Activated T-helper 9 cell treated with anti-CD3 and anti-CD28 coated beads, Interleukin-2, amount 50 U/mL, for 16 hours (primary cell): ENCODE results near the gene R3HDM1.
"Not testable (repeated sequence)": the region's sequence is repeated elsewhere in the genome, so short reads cannot be mapped to it uniquely, and the experiment has no call there.

ENCODE experiments used
- DNase-seq: peaks from one replicate; pipeline ENCODE4 v3.0.0-alpha.2; 2020; ENCODE audit warnings: low read depth

Gene R3HDM1

GRCh38 chr2:135641156-135642068 is 110.1 kb downstream of the R3HDM1 start:
- no peak for DNase-seq

- no peak for DNase-seq
Measured at GRCh38 chr2:135647836-135648579, 116.7 kb downstream of the R3HDM1 start.

DNA sequence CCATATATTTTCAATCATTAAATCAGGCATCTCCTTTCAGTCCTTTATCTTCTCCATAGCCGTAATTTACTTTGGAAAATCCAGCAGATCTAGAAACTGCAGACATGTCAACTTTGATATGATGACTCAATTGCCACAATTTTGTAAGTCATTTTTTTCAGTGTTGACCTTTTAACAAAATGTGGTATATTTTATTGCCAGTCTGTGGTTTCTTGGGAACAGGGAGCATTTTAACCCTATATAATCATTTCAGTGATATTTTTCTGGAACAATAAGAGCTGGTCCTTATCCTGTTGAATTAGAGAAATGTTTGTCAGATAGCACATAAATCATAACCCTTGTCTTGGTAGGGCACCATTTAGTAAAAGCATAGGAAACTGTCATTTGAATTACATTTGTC is 119.4 kb downstream of the R3HDM1 start:
- DNase-seq: no peak

GRCh38 chr2:135651717-135652116 is 120.4 kb downstream of the R3HDM1 start:
- DNase-seq: no peak

DNA sequence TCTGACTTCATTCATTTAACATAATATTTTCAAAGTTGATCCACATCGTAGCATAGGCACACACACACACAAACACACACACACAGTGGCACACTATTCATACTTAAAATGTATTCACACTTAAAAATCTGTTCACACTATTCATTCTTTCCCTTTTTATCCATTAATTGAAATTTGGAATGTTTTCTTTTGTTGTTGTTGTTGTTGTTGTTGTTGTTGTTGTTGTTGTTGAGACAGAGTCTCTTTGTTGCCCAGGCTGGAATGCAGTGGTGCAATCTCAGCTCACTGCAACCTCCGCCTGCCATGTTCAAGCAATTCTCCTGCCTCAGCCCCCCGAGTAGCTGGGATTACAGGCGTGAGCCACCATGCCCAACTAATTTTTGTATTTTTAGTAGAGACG is 123.0 kb downstream of the R3HDM1 start:
- not testable (repeated sequence) for DNase-seq

GRCh38 chr2:135657806-135658582 is 126.7 kb downstream of the R3HDM1 start:
- no peak for DNase-seq

DNA sequence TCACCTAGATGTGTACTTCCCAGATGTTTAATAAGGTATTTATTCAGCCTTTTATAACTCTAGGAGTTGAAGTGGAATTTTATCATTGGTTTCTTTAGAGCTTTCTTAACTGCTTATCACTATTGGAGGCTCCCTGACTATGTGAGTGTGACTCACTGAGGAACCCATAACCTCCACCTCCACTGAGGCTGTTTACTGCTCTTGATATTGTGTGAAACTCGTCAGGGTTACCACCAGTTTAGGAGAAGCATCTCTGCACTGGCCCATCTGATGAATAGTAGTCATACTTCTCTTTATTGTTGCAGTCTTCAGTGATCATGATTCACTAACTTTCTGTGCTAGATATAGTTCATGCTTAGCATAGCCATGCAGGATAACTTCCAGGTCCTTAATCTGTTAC is 130.8 kb downstream of the R3HDM1 start:
- no peak for DNase-seq

- no peak for DNase-seq
Measured at GRCh38 chr2:135663148-135663700, 131.9 kb downstream of the R3HDM1 start.

- DNase-seq: no peak
Measured at GRCh38 chr2:135664623-135665068, 133.4 kb downstream of the R3HDM1 start.

DNA sequence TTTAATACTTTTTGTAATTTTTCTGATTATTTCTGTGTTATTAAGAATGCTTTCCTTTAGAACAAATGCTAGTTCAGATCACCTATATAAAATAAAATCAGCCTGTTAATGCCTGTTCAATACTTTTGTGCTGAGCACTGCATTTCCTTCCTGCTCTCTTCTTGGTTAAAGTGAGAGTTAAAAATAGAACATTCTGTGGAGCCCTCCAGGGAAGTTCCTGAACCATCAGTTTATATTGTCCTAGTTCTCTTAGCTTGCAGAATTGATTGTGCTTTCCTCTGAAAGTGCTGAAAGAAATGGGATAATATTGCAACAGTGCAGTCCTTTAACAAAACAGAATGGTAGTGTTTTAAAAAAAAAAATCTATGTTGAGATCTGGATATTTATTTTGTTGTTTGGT is 135.8 kb downstream of the R3HDM1 start:
- DNase-seq: no peak

DNA sequence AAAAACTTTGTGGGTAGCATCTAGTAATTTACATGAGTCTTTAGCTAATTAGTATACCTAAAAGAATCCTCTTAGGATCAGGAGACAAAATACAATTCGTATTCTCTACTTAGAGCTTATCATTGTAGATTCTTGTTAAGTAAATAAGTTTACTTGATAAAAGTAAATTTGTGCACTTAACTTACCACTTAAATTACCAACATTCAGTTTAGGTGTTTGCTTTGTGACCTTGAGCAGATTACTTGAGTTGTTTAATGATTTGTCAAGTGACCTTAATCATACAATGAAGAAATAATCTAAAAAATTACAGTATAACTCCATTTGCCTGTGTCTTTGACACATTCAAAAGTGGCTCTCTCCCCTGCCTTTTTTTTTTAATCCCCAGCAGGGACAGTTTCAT is 143.2 kb downstream of the R3HDM1 start:
- DNase-seq: no peak

DNA sequence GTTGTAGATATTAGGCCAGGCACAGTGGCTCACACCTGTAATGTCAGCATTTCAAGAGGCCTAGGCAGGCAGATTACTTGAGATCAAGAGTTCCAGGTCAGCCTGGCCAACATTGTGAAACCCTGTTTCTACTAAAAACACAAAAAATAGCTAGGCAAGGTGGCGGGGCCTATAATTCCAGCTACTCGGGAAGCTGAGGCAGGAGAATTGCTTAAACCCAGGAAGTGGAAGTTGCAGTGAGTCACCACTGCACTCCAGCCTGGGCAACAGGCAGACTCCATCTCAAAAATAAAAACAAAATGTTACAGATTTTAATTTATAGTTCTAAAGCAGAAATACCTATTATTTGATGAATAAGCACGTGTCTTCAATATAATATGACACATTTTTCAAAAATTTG is 144.7 kb downstream of the R3HDM1 start:
- DNase-seq: no peak

DNA sequence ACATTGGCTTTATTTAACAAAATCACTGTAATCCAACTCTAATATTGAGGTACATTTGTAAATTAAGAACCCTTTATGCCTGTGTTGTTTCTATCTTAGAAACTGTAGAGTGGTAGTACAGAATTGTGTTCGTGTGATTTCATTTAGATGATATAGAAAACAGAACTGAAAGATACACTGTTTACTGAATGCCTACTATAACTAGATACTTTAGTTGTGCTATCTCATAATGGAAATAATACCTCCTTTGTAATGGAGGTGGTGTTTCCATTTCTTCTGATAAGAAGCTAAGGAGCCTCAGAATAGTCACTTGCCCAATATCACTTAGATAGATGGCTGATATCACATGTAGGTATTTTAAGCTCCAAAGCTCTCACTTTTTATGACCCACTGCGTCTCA is 147.8 kb downstream of the R3HDM1 start:
- DNase-seq: no peak

- no peak for DNase-seq
Measured at GRCh38 chr2:135685361-135685760, 154.1 kb downstream of the R3HDM1 start.

DNA sequence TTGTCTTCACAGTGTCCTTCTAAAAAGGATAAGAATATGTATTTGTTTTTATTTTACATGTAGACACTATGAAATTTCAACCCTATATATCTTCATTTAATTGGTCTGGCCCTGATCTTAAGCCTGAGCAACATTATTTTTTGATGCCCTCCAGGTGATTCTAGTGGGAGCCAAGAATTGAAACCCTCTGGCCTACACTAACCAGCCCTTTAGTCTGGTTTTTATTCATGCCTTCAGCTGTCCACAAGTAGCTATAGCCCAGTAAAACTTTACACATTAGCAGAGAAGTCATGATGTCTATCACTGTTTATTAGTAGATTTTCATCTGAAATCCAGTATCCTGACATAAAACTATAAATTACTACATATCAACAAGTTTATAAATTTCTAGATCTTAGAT is 157.7 kb downstream of the R3HDM1 start:
- no peak for DNase-seq

DNA sequence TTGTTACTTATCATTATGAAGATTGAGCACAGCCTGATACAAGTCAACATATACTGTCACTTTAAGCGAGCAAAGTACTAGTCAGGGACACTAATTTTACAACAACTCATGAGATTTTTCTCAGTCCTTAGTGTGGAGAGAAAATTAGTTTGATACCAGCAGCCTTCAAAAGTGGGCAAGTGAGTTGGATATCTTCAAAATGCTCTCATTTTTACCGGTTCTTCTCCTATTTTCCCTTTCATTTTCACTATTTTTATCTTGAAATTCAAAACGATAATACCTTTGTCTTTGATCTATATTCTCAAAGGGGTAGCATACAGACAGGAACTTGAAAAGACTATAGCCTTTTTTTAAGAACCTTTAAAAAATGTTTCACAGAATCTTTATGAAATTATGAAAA is 158.4 kb downstream of the R3HDM1 start:
- no peak for DNase-seq

GRCh38 chr2:135694711-135695110 is 163.4 kb downstream of the R3HDM1 start:
- DNase-seq: no peak

- no peak for DNase-seq
Measured at GRCh38 chr2:135698838-135699237, 167.6 kb downstream of the R3HDM1 start.

DNA sequence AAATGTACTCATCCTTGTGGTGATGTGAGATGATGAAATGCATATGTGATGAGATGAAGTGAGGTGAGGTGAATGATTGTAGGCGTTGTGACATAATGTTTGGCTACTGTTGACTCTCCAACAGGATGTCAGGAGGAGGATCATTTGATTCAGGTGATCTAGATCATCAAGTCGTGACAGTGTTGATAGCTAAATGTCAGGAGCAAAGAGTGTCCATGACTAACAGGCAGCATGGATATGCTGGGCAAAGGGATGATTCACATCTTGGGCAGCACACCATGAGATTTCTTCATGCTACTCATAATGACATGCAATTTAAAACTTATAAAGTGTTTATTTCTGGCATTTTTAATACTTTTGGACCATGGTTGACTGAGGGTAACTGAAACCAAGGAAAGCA is 170.2 kb downstream of the R3HDM1 start:
- DNase-seq: no peak

DNA sequence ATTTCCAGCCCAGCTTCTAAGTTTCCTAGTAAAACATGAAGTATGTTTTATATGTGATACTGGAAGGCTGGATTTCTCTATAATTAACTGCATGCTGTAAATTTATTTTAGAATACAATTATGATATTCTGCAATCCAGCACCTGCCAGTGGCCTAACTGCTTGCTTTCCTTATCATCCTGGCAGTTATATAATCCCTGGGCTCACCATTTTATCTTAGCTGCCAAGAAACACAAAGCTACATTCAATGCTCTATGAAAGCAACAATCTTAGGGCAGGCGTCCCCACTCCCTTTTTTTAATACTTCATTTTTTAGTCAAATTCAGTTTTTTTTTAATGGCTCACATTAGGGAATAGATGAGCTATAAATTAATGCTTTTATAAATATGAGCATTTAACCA is 172.0 kb downstream of the R3HDM1 start:
- no peak for DNase-seq

GRCh38 chr2:135704075-135704474 is 172.8 kb downstream of the R3HDM1 start:
- DNase-seq: not testable (repeated sequence)

DNA sequence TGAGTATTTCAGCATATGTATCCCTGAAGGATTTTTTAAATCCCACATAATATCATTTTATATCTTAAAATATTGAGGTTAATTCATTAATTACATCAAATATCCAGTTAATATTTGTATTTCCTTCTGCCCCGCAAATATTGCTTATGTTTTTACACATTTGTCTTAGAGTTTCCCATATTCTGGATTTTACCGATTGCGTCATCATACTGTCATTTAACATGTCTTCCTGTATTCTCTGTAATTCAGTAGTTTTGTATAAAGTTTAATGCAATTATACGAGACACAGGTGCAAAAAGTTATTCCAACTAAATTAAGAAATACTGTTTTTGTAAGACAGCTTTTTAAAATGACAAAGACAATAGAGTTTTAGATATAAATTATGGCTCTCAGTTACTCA is 176.9 kb downstream of the R3HDM1 start:
- DNase-seq: no peak
